NCI-H1105 treated with DMSO at 0.1 percent for 48 hours (cell line): ENCODE results near the gene MARCHF5.

Experiments used
- DNase-seq: peaks from one replicate; lab custom pipeline; 2025; lab: John Stamatoyannopoulos, UW

Gene MARCHF5

GRCh38 chr10:92290837-92291615 is at the start of gene MARCHF5, which contains the start of gene CPEB3:
MARCHF5 (plus strand) TSS chr10:92291167; CDS start chr10:92291495, 328 bp downstream.
CPEB3 (minus strand) TSS chr10:92291078; CDS start chr10:92240350, 50,728 bp downstream.
- DNase-seq = peak; percentile 85

GRCh38 chr10:92241501-92241900 is 49.5 kb upstream of the MARCHF5 start:
- DNase-seq = no peak

GRCh38 chr10:92242380-92242779 is 48.6 kb upstream of the MARCHF5 start:
- DNase-seq = no peak

GRCh38 chr10:92242910-92243671 is 47.9 kb upstream of the MARCHF5 start:
- DNase-seq = peak; percentile 58

GRCh38 chr10:92244796-92245195 is 46.2 kb upstream of the MARCHF5 start:
- no peak for DNase-seq

GRCh38 chr10:92248566-92248965 is 42.4 kb upstream of the MARCHF5 start:
- no peak for DNase-seq

- DNase-seq = no peak
Observed at GRCh38 chr10:92263396-92263795, 27.6 kb upstream of the MARCHF5 start.

- no peak for DNase-seq
Observed at GRCh38 chr10:92264249-92264648, 26.7 kb upstream of the MARCHF5 start.

- DNase-seq = no peak
Observed at GRCh38 chr10:92265687-92266258, 25.2 kb upstream of the MARCHF5 start.

- no peak for DNase-seq
Observed at GRCh38 chr10:92267343-92267742, 23.6 kb upstream of the MARCHF5 start.

GRCh38 chr10:92268748-92269147 is 22.2 kb upstream of the MARCHF5 start:
- DNase-seq = no peak

GRCh38 chr10:92274071-92274470 is 16.9 kb upstream of the MARCHF5 start:
- DNase-seq = no peak

- DNase-seq = no peak
Observed at GRCh38 chr10:92278996-92279696, 11.8 kb upstream of the MARCHF5 start.

GRCh38 chr10:92284112-92284704 is 6.8 kb upstream of the MARCHF5 start:
- no peak for DNase-seq

GRCh38 chr10:92290076-92290836 is 711 bp upstream of the MARCHF5 start:
- peak; percentile 41 for DNase-seq

- DNase-seq = no peak
Observed at GRCh38 chr10:92291616-92291865, 574 bp downstream of the MARCHF5 start.

- DNase-seq = no peak
Observed at GRCh38 chr10:92291921-92292845, 1.2 kb downstream of the MARCHF5 start.

GRCh38 chr10:92298487-92298886 is 7.5 kb downstream of the MARCHF5 start:
- no peak for DNase-seq

- no peak for DNase-seq
Observed at GRCh38 chr10:92303096-92303495, 12.1 kb downstream of the MARCHF5 start.

- no peak for DNase-seq
Observed at GRCh38 chr10:92304061-92304460, 13.1 kb downstream of the MARCHF5 start.
